Cardiac muscle cell (in vitro differentiated cells and primary cell): ENCODE results near the gene SBNO2. TPM values are rescaled to one million over a fixed set of nuclear protein-coding genes. Genes with fewer than 3 reads are reported as not detected.
"Not testable (repeated sequence)": the region's sequence is repeated elsewhere in the genome, so short reads cannot be mapped to it uniquely, and the experiment has no call there.

Experiments
- DNase-seq, 2 donors: peaks; one replicate each; pipeline versions ENCODE4 v3.0.0 to v3.0.0-alpha.2; 2010 to 2017; ENCODE audit warnings: low read depth in 1 of 2, low spot score in 1 of 2
- H3K27ac ChIP-seq: fragments of 200-600 bp; sonication (generic); 2 replicates; pipeline ENCODE4 v1.5.1; 2016
- H3K27me3 ChIP-seq: fragments of 200-600 bp; sonication (generic); 2 replicates; pipeline ENCODE4 v1.6.0; 2016; ENCODE audit warnings: control low read depth
- H3K36me3 ChIP-seq: fragments of 200-600 bp; sonication (generic); 2 replicates; pipeline ENCODE4 v1.5.1; 2016; ENCODE audit warnings: control low read depth
- H3K4me1 ChIP-seq: fragments of 200-600 bp; sonication (generic); 2 replicates; pipeline ENCODE4 v1.8.1; 2017; ENCODE audit warnings: low read depth, mild to moderate bottlenecking, mixed run types
- H3K4me3 ChIP-seq: fragments of 200-600 bp; sonication (generic); 2 replicates; pipeline ENCODE4 v1.5.1; 2016; ENCODE audit warnings: mild to moderate bottlenecking
- H3K9me3 ChIP-seq: fragments of 200-600 bp; sonication (generic); 2 replicates; pipeline ENCODE4 v1.5.1; 2017; ENCODE audit warnings: low read depth, mild to moderate bottlenecking, control low read depth
- CTCF ChIP-seq: IDR thresholded peaks from 2 replicates; pipeline ENCODE4 v1.5.1; 2012; ENCODE audit warnings: low read depth, mild to moderate bottlenecking, low read length
- polyA plus RNA-seq: library from polyadenylated mRNA; unstranded; fragments of >200 nt; fragmentation: Nextera tagmentation; extraction: Ambion mirVana; gene quantifications from 2 replicates; pipeline ENCODE4 v1.2.1, GENCODE V29; 2016
- total RNA-seq: library from RNA; depleted of rRNA; stranded (reverse); fragments of >200 nt; gene quantifications from 2 replicates; pipeline ENCODE4 v1.2.3, GENCODE V29; 2016

The SBNO2 gene
- total and polyA plus RNA-seq, 2 experiments from 2014 or later = 11.8 to 28.5 TPM

GRCh38 chr19:1130771-1131717 lies 43.0 kb downstream of the SBNO2 start:
- Histone ChIP-seq H3K27ac (peak overlapping the region; percentile 54), H3K4me3 (peak overlapping the region; percentile 30), H3K36me3 (peaks cover 3% of the 10 kb centered on the region), H3K4me1 (peaks cover 15% of the 10 kb centered on the region), H3K27me3 (no peaks in the 10 kb centered on the region), H3K9me3 (no peaks in the 10 kb centered on the region)
- peak in 1 of 2 donors; percentile 29 for DNase-seq
- TF ChIP-seq CTCF = no peak

- H3K4me3 ChIP-seq = no peak overlapping the region
- no peak for TF ChIP-seq CTCF
Measured at GRCh38 chr19:1129535-1129934, 44.5 kb downstream of the SBNO2 start.

GRCh38 chr19:1129084-1129483 lies 45.0 kb downstream of the SBNO2 start:
- not testable (repeated sequence) for H3K27me3 ChIP-seq, DNase-seq, H3K27ac ChIP-seq

More at GRCh38 chr19:1129535-1129934, 44.5 kb downstream of the SBNO2 start:
- Histone ChIP-seq H3K36me3 (peaks cover 3% of the 10 kb centered on the region), H3K27me3 (no peaks in the 10 kb centered on the region), H3K27ac (no peak overlapping the region), H3K4me1 (peaks cover 15% of the 10 kb centered on the region), H3K9me3 (no peaks in the 10 kb centered on the region)
- no peak for DNase-seq

GRCh38 chr19:1128106-1128505 lies 46.0 kb downstream of the SBNO2 start:
- Histone ChIP-seq H3K9me3 (no peaks in the 10 kb centered on the region), H3K4me3 (no peak overlapping the region), H3K27ac (no peak overlapping the region), H3K4me1 (peaks cover 15% of the 10 kb centered on the region), H3K27me3 (no peaks in the 10 kb centered on the region), H3K36me3 (peaks cover 3% of the 10 kb centered on the region)
- TF ChIP-seq CTCF = no peak
- no peak for DNase-seq

More at GRCh38 chr19:1129084-1129483, 45.0 kb downstream of the SBNO2 start:
- H3K9me3 ChIP-seq, H3K36me3 ChIP-seq, H3K4me3 ChIP-seq: not testable (repeated sequence)
- H3K4me1 ChIP-seq = peaks cover 15% of the 10 kb centered on the region

- no peak for TF ChIP-seq CTCF
- no peak for DNase-seq
- no peaks in the 10 kb centered on the region for H3K9me3 ChIP-seq
- H3K27ac ChIP-seq = no peak overlapping the region
- no peak overlapping the region for H3K4me3 ChIP-seq
- no peaks in the 10 kb centered on the region for H3K27me3 ChIP-seq
- H3K36me3 ChIP-seq = peaks cover 3% of the 10 kb centered on the region
- H3K4me1 ChIP-seq = peaks cover 11% of the 10 kb centered on the region
Measured at GRCh38 chr19:1126984-1127760, 46.9 kb downstream of the SBNO2 start.
